OCI-LY7 (cell line): ENCODE results near the gene ZMPSTE24. TPM values are rescaled to one million over a fixed set of nuclear protein-coding genes. Genes with fewer than 3 reads are reported as not detected.

Experiments
- BruUV-seq: library from RNA; stranded (reverse); fragments of 400-500 nt; replicated peaks from 2 replicates; lab custom pipeline; 2021; lab: Mats Ljungman, UMichigan
- CTCF ChIA-PET: fragments of 300-600 bp; sonication (Branson Sonifier 250); formaldehyde crosslinking; loops from one replicate; lab custom pipeline; 2022; ENCODE audit warnings: antibody characterized with exemption; ENCODE audit not compliant: unreplicated experiment; lab: Charles Lee
- POLR2A ChIA-PET: fragments of 300-600 bp; sonication (Branson Sonifier 250); formaldehyde crosslinking; loops from one replicate; lab custom pipeline; 2022; ENCODE audit warnings: antibody characterized with exemption; lab: Charles Lee
- DNase-seq: peaks from one replicate; pipeline ENCODE4 v3.0.0-alpha.2; 2015; ENCODE audit warnings: low spot score
- H2AFZ ChIP-seq: fragments of 200-600 bp; sonication (generic), shearing (Covaris generic); 2 replicates; pipeline ENCODE4 v1.6.1; 2014; ENCODE audit warnings: mild to moderate bottlenecking, antibody characterized with exemption, low read length, moderate library complexity
- H3K27ac ChIP-seq: fragments of 200-600 bp; sonication (generic); 2 replicates; pipeline ENCODE4 v1.5.1; 2014; ENCODE audit warnings: mixed run types, low read depth, mild to moderate bottlenecking, moderate library complexity, low read length, inconsistent platforms; ENCODE audit not compliant: poor library complexity, severe bottlenecking
- H3K36me3 ChIP-seq: fragments of 200-600 bp; sonication (generic); 2 replicates; pipeline ENCODE4 v1.6.1; 2014; ENCODE audit warnings: mild to moderate bottlenecking, antibody characterized with exemption, low read length, moderate library complexity, mixed read lengths; ENCODE audit not compliant: insufficient read depth
- H3K4me1 ChIP-seq: fragments of 200-600 bp; sonication (generic); 2 replicates; pipeline ENCODE4 v1.5.1; 2014; ENCODE audit warnings: mild to moderate bottlenecking, low read length; ENCODE audit not compliant: insufficient read depth, poor library complexity, severe bottlenecking
- H3K4me2 ChIP-seq: fragments of 200-600 bp; sonication (generic); 2 replicates; pipeline ENCODE4 v1.6.1; 2014; ENCODE audit warnings: mild to moderate bottlenecking, low read length
- H3K4me3 ChIP-seq: fragments of 200-600 bp; sonication (generic); 2 replicates; pipeline ENCODE4 v1.5.1; 2014; ENCODE audit warnings: mild to moderate bottlenecking, low read depth, low read length; ENCODE audit not compliant: poor library complexity, severe bottlenecking
- H3K79me2 ChIP-seq: fragments of 200-600 bp; sonication (generic); 2 replicates; pipeline ENCODE4 v1.6.1; 2016; ENCODE audit warnings: low read depth, mild to moderate bottlenecking, low read length, moderate library complexity, mixed read lengths; ENCODE audit not compliant: insufficient read depth
- H3K9me2 ChIP-seq: fragments of 200-600 bp; sonication (generic); 2 replicates; pipeline ENCODE4 v1.6.1; 2016; ENCODE audit warnings: mild to moderate bottlenecking, low read length, mixed read lengths; ENCODE audit not compliant: insufficient read depth
- H3K9me3 ChIP-seq: fragments of 200-600 bp; sonication (generic); 2 replicates; pipeline ENCODE4 v1.6.1; 2014; ENCODE audit warnings: mild to moderate bottlenecking, mixed run types, low read length, mixed read lengths
- H4K20me1 ChIP-seq: fragments of 200-600 bp; sonication (generic); 2 replicates; pipeline ENCODE4 v1.6.1; 2014; ENCODE audit warnings: mild to moderate bottlenecking, antibody characterized with exemption, low read length, moderate library complexity, mixed read lengths; ENCODE audit not compliant: insufficient read depth
- CTCF ChIP-seq: fragments of 200-600 bp; sonication (generic); conservative IDR thresholded peaks from 2 replicates; pipeline ENCODE4 v1.5.1; 2014; ENCODE audit warnings: mild to moderate bottlenecking, antibody characterized with exemption, low read length, moderate library complexity, mixed read lengths
- EZH2phosphoT487 ChIP-seq: fragments of 200-600 bp; sonication (generic); IDR thresholded peaks from 2 replicates; pipeline ENCODE4 v1.6.1; 2018; ENCODE audit warnings: low read depth, borderline replicate concordance, mild to moderate bottlenecking, mixed run types, antibody characterized with exemption, low read length, moderate library complexity, mixed read lengths
- intact Hi-C: fragments of 100-400 bp; cut with micrococcal nuclease; formaldehyde crosslinking; loops from one replicate; pipeline ENCODE4 v1.10.0; 2022; ENCODE audit not compliant: unreplicated experiment
- total RNA-seq, 2 experiments: library from RNA; depleted of rRNA in 1 of 2; stranded (reverse); fragments of >200 nt in 1 of 2; shearing (Covaris generic) in 1 of 2; gene quantifications; 2 replicates each; pipeline ENCODE4 v1.2.3, GENCODE V29; 2014 to 2022

Gene ZMPSTE24
- total RNA-seq, 2 experiments from 2014 or later = 15.8 to 24.3 TPM

- no peak overlapping the region for H3K27ac ChIP-seq
- H4K20me1 ChIP-seq = no peaks in the 10 kb centered on the region; the same call in 1 of the 2 replicates
- no peak for DNase-seq
- BruUV-seq = no TSS peak
- H3K4me1 ChIP-seq = peaks cover 15% of the 10 kb centered on the region
- ChIA-PET POLR2A (interaction anchor here (0.7 kb wide), 1 partner anchor 280 kb away, joined by 6 read pairs; no protein-coding TSS in a partner anchor), CTCF (no interaction called here)
- H3K4me2 ChIP-seq = no peak overlapping the region
- H3K9me2 ChIP-seq = no peaks in the 10 kb centered on the region
- no peaks in the 10 kb centered on the region for H3K9me3 ChIP-seq
- H3K36me3 ChIP-seq = 0 out of 2 replicates have a peak, but pooled peaks cover 4% of the 10 kb centered on the region
- intact Hi-C loops = no loop called here
- H2AFZ ChIP-seq = no peak overlapping the region
- TF ChIP-seq EZH2phosphoT487 = no peak
- TF ChIP-seq CTCF = no peak
- H3K4me3 ChIP-seq = no peak overlapping the region
- peaks cover 20% of the 10 kb centered on the region for H3K79me2 ChIP-seq
Measured at GRCh38 chr1:40252601-40253000, 5.4 kb upstream of the ZMPSTE24 start.

- POLR2A ChIA-PET = interaction anchor here (1.2 to 2.0 kb wide), 2 partner anchors 10 to 102 kb away, joined by 4 to 10 read pairs; no protein-coding TSS in a partner anchor
- Histone ChIP-seq H3K27ac (no peak overlapping the region), H3K9me3 (no peaks in the 10 kb centered on the region), H3K9me2 (no peaks in the 10 kb centered on the region), H4K20me1 (no peaks in the 10 kb centered on the region), H3K4me2 (no peak overlapping the region), H3K36me3 (peaks cover 11% of the 10 kb centered on the region), H3K79me2 (peaks cover 40% of the 10 kb centered on the region), H3K4me1 (peaks cover 22% of the 10 kb centered on the region), H2AFZ (no peak overlapping the region), H3K4me3 (no peak overlapping the region)
- no peak for DNase-seq
- intact Hi-C loops = no loop called here
- CTCF ChIA-PET = no interaction called here
- TF ChIP-seq EZH2phosphoT487 (no peak), CTCF (no peak)
- no TSS peak for BruUV-seq
Measured at GRCh38 chr1:40255231-40255630, 2.8 kb upstream of the ZMPSTE24 start.

GRCh38 chr1:40256401-40257084 lies 1.5 kb upstream of the ZMPSTE24 start:
- Histone ChIP-seq H4K20me1 (no peaks in the 10 kb centered on the region), H3K4me1 (peaks cover 22% of the 10 kb centered on the region), H2AFZ (peak overlapping the region; percentile 67; the same call in 1 of the 2 replicates), H3K9me2 (no peaks in the 10 kb centered on the region), H3K27ac (peak overlapping the region; percentile 91), H3K36me3 (peaks cover 24% of the 10 kb centered on the region), H3K4me2 (peak overlapping the region; percentile 93), H3K79me2 (peaks cover 41% of the 10 kb centered on the region), H3K9me3 (no peaks in the 10 kb centered on the region), H3K4me3 (peak overlapping the region; percentile 86)
- ChIA-PET CTCF (no interaction called here), POLR2A (interaction anchor here (0.6 to 2.0 kb wide), 6 partner anchors 11 to 104 kb away, joined by 3 to 10 read pairs (median 5); no protein-coding TSS in a partner anchor)
- DNase-seq = no peak
- no TSS peak for BruUV-seq
- no peak for TF ChIP-seq EZH2phosphoT487
- no peak for TF ChIP-seq CTCF
- intact Hi-C loops = loop anchor here (2.0 kb wide), 3 partner anchors 58 to 104 kb away; partner anchors contain the start of gene RLF
